ENCODE data around the gene MCF2L2.
A peak's percentile ranks its signal among the peaks of the same experiment; 100 is the strongest.
"Not testable (repeated sequence)": the region's sequence is repeated elsewhere in the genome, so short reads cannot be mapped to it uniquely, and the experiment has no call there.

Gene MCF2L2

GRCh38 chr3:183375337-183375736, 53.1 kb downstream of the MCF2L2 start:
- H3K4me3 ChIP-seq (ENCODE audit: low read depth, low read length): no peak overlapping the region
- no peak for TF ChIP-seq CTCF (IDR thresholded peaks at IDR 0.05; ENCODE audit: low read depth, low read length, missing control alignments)
- no peak overlapping the region for H3K27ac ChIP-seq
- no peaks in the 10 kb centered on the region for H3K36me3 ChIP-seq (replicated peaks)
- DNase-seq: no peak
- in situ Hi-C loops (cut with HindIII; ENCODE audit: low pct_ligation_motif_present, low sequenced_read_pairs): loop anchor here (25.0 kb wide), 1 partner anchor 263 kb away; no protein-coding TSS in a partner anchor
- no peaks in the 10 kb centered on the region for H3K27me3 ChIP-seq (replicated peaks)

GRCh38 chr3:183372911-183373310, 55.5 kb downstream of the MCF2L2 start:
- no peak for DNase-seq

GRCh38 chr3:183371600-183371968, 56.8 kb downstream of the MCF2L2 start:
- peak overlapping the region; percentile 83 for H3K27ac ChIP-seq
- peak; percentile 23 for DNase-seq
- H3K27me3 ChIP-seq (replicated peaks); H3K36me3 ChIP-seq (replicated peaks); in situ Hi-C loops (cut with HindIII; ENCODE audit: low pct_ligation_motif_present, low sequenced_read_pairs); H3K4me3 ChIP-seq (ENCODE audit: low read depth, low read length): not testable (repeated sequence)

More at GRCh38 chr3:183372911-183373310, 55.5 kb downstream of the MCF2L2 start:
- no peak for TF ChIP-seq CTCF (IDR thresholded peaks at IDR 0.05; ENCODE audit: low read depth, low read length, missing control alignments)
- in situ Hi-C loops (cut with HindIII; ENCODE audit: low pct_ligation_motif_present, low sequenced_read_pairs): no loop called here
- Histone ChIP-seq H3K27ac (no peak overlapping the region), H3K36me3 (replicated peaks) (no peaks in the 10 kb centered on the region), H3K27me3 (replicated peaks) (no peaks in the 10 kb centered on the region), H3K4me3 (ENCODE audit: low read depth, low read length) (no peak overlapping the region)

- Histone ChIP-seq H3K27me3 (replicated peaks) (no peaks in the 10 kb centered on the region), H3K36me3 (replicated peaks) (no peaks in the 10 kb centered on the region), H3K27ac (peak overlapping the region; percentile 83), H3K4me3 (ENCODE audit: low read depth, low read length) (no peak overlapping the region)
- TF ChIP-seq CTCF (IDR thresholded peaks at IDR 0.05; ENCODE audit: low read depth, low read length, missing control alignments): no peak
- DNase-seq: no peak
- in situ Hi-C loops (cut with HindIII; ENCODE audit: low pct_ligation_motif_present, low sequenced_read_pairs): no loop called here
Observed at GRCh38 chr3:183370391-183370790, 58.0 kb downstream of the MCF2L2 start.

GRCh38 chr3:183369627-183370026, 58.8 kb downstream of the MCF2L2 start:
- in situ Hi-C loops (cut with HindIII; ENCODE audit: low pct_ligation_motif_present, low sequenced_read_pairs): no loop called here
- Histone ChIP-seq H3K36me3 (replicated peaks) (no peaks in the 10 kb centered on the region), H3K27ac (no peak overlapping the region)

GRCh38 chr3:183369117-183369516, 59.3 kb downstream of the MCF2L2 start:
- Histone ChIP-seq H3K4me3 (ENCODE audit: low read depth, low read length) (no peak overlapping the region), H3K27me3 (replicated peaks) (no peaks in the 10 kb centered on the region), H3K27ac (no peak overlapping the region), H3K36me3 (replicated peaks) (no peaks in the 10 kb centered on the region)
- no peak for TF ChIP-seq CTCF (IDR thresholded peaks at IDR 0.05; ENCODE audit: low read depth, low read length, missing control alignments)
- in situ Hi-C loops (cut with HindIII; ENCODE audit: low pct_ligation_motif_present, low sequenced_read_pairs): no loop called here
- DNase-seq: no peak

More at GRCh38 chr3:183369627-183370026, 58.8 kb downstream of the MCF2L2 start:
- no peaks in the 10 kb centered on the region for H3K27me3 ChIP-seq (replicated peaks)
- DNase-seq: no peak
- H3K4me3 ChIP-seq (ENCODE audit: low read depth, low read length): no peak overlapping the region
- no peak for TF ChIP-seq CTCF (IDR thresholded peaks at IDR 0.05; ENCODE audit: low read depth, low read length, missing control alignments)
